Measurements from ENCODE around the gene TRPV5.

GRCh38 chr7:142963993-142964392 lies 30.4 kb upstream of the TRPV5 start:
- TF ChIP-seq CTCF (IDR thresholded peaks at IDR 0.05; ENCODE audit: low read depth, low read length) (no peak), POLR2A (IDR thresholded peaks at IDR 0.05; ENCODE audit: extremely low read depth, insufficient read length) (no peak)

All from NB4 (cell line).